Heart left ventricle (tissue), 16 donors: ENCODE measurements around the gene SMAD5. TPM values are rescaled to one million over a fixed set of nuclear protein-coding genes. Genes with fewer than 3 reads are reported as not detected.

ENCODE experiments used
- ATAC-seq, 4 donors: fragments of 200-7000 bp; cut with Tn5 transposase; one replicate each; pipeline ENCODE4 v1.9.1; 2020 to 2022; ENCODE audit warnings: moderate library complexity in 4 of 4, mild to moderate bottlenecking in 3 of 4, moderate number of reproducible peaks in 1 of 4
- DNase-seq, 5 donors: peaks; one replicate each; pipeline ENCODE4 v3.0.0-alpha.2; 2020
- H3K27ac ChIP-seq, 12 donors: fragments of 200-600 bp; sonication (generic) in 4 of 12; one replicate each; pipeline versions ENCODE4 v1.5.0 to v1.8.0; 2016 to 2022; ENCODE audit warnings: mild to moderate bottlenecking in 2 of 12
- H3K27me3 ChIP-seq, 9 donors: fragments of 200-600 bp; sonication (generic) in 2 of 9; one replicate each; pipeline versions ENCODE4 v1.5.1 to v1.8.0; 2016 to 2022; ENCODE audit warnings: mild to moderate bottlenecking in 3 of 9
- H3K36me3 ChIP-seq, 9 donors: fragments of 200-600 bp; sonication (generic) in 2 of 9; one replicate each; pipeline versions ENCODE4 v1.5.0 to v1.8.0; 2018 to 2022; ENCODE audit warnings: mild to moderate bottlenecking in 2 of 9
- H3K4me1 ChIP-seq, 12 donors: fragments of 200-600 bp; sonication (generic) in 4 of 12; one replicate each; pipeline versions ENCODE4 v1.5.0 to v1.8.0; 2016 to 2022; ENCODE audit warnings: mild to moderate bottlenecking in 3 of 12
- H3K4me3 ChIP-seq, 12 donors: fragments of 200-600 bp; sonication (generic) in 4 of 12; one replicate each; pipeline versions ENCODE4 v1.5.0 to v1.8.0; 2017 to 2022; ENCODE audit warnings: mild to moderate bottlenecking in 9 of 12, moderate library complexity in 4 of 12
- H3K9me3 ChIP-seq, 12 donors: fragments of 200-600 bp; sonication (generic) in 4 of 12; one replicate each; pipeline versions ENCODE4 v1.5.0 to v1.8.0; 2016 to 2022; ENCODE audit warnings: mild to moderate bottlenecking in 1 of 12
- POLR2A ChIP-seq, 2 donors: fragments of 450-650 bp; IDR thresholded peaks; one replicate each; pipeline ENCODE4 v1.6.1; 2017; ENCODE audit warnings: antibody characterized with exemption in 2 of 2, mild to moderate bottlenecking in 2 of 2, moderate library complexity in 2 of 2
- WGBS, 4 donors: extraction: QIAGEN DNeasy Blood & Tissue Kit in 2 of 4; methylation state at CpG; one replicate each; pipeline versions ENCODE4 v1.1.5 to v1.1.7; 2013 to 2018; 5-methylcytosine and 5-hydroxymethylcytosine counted together
- intact Hi-C, 10 donors: fragments of 100-400 bp; cut with DNase I; formaldehyde crosslinking; loops; one replicate each; pipeline versions ENCODE4 v1.11.1 to v1.14.2; 2022
- polyA plus RNA-seq, 2 donors: library from polyadenylated mRNA; stranded (reverse); fragments of 200-250 nt; gene quantifications; one replicate each; pipeline ENCODE4 v1.2.3, GENCODE V29; 2013
- total RNA-seq, 9 donors: library from RNA; depleted of rRNA in 2 of 9; stranded (reverse); fragments of >200 nt in 2 of 9; fragmentation: NEBNext Ultra II Directional in 3 of 9; extraction: Animal tissue kit (Norgen Biotek cat#: 25700) in 3 of 9; gene quantifications; one replicate each; pipeline versions ENCODE4 v1.1.0 to v1.2.4, GENCODE V29; 2016 to 2023
- TF ChIP-seq, protein P1 (sequence below), 12 donors: fragments of 200-600 bp; sonication (generic) in 4 of 12; IDR thresholded peaks; one replicate each; pipeline versions ENCODE4 v1.5.0 to v1.8.0; 2018 to 2022; ENCODE audit warnings: antibody characterized with exemption in 12 of 12, mild to moderate bottlenecking in 5 of 12
- donor health status: ischemic (EF 13 %, LVEDD 7.1; RV severe dilation, severe dysfunction).
- donor health status: healthy with polysubstance abuse.
- donor health status: DM: no; HTN: yes; CAD: no.
- donor health status: DM: no; HTN: no; CAD: no.
- donor health status: ischemic (EF 25% LVEDD 6.9; RV normal size, moderate dysfunction).
- donor health status: ischemic (EF 25% LVEDD 5.7; RV mildly dilated, moderate dysfunction).
- donor health status: healthy.
- donor health status: DM: yes; HTN: yes; CAD: no.
- donor health status: ischemic (EF 35%, LVEDD 5.7; RV mildly dilated, moderate dysfunction).
- donor health status: nonischemic (EF 11% LVEDD 7.7; RV severe dilation, severe dysfunction).
- donor health status: DM: yes; HTN: yes; CAD: no.
- donor health status: PGD.
- donor health status: ischemic (EF 29% LVEDD 5.4; RV normal size, mild dysfunction).
- donor health status: nonischemic (EF 23%, LVEDD 6.1; RV moderate dilation, normal function).

Gene SMAD5
- total and polyA plus RNA-seq, 11 donors, result 6.9 to 53.3 (median 35.7) TPM

DNA sequence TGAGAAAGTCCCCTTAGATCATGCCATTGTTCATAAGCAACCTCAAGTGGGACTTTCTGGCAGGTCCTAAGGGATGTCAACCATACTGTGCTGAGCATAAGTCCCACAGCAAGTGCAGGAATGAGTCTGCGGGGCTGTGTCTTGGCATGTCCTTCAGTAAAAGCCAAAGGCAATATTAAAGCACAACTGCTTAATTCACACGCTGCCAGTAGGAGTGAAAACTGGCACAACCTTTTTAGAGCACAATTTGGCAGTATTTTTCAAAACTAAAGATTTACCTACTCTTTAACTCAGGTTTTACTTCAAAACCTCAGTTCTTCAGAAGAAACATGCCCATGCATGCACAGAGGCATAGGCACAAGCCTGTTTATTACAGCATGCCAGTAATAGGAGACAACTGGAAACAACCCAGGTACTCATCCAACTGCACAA is 24.4 kb upstream of the SMAD5 start:
- TF ChIP-seq POLR2A (IDR thresholded peaks at IDR 0.05), result no peak
- H3K9me3 ChIP-seq, result no peaks in the 10 kb centered on the region
- intact Hi-C loops, result no loop called here
- H3K27ac ChIP-seq, result no peak overlapping the region
- H3K27me3 ChIP-seq, result no peaks in the 10 kb centered on the region
- ATAC-seq (no peak), DNase-seq (no peak)
- peaks cover 0 to 11% (median 0%) of the 10 kb centered on the region in 12 donors for H3K4me1 ChIP-seq
- WGBS, 4 donors, result 83 to 92% (median 89%) methylated on average over 2 of the region's 2 CpGs
- no peaks in the 10 kb centered on the region for H3K36me3 ChIP-seq
- H3K4me3 ChIP-seq, result no peak overlapping the region

DNA sequence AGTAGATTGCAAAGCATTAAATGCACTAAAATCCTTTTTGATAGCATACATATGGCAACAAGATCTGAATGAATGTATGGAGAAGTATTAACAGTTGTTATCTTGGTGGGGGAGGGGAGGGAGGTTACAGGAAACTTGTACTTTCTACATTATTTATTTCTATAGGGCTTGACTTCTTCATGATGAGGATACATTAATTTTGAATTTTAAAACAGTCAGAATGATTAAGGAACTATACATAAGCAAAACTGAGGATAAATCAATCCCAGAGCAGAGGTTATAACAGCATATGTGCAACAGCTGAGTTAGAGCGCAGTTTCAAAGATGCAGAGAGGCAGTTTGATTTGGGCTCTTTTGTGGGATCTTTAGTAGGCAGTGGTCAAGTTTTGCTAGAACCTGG is 23.9 kb upstream of the SMAD5 start:
- no peak overlapping the region for H3K27ac ChIP-seq
- H3K4me1 ChIP-seq, result peaks cover 0 to 9% (median 0%) of the 10 kb centered on the region in 12 donors
- no peaks in the 10 kb centered on the region for H3K9me3 ChIP-seq
- 95 to 97% (median 96%) methylated on average over 1 of the region's 1 CpG for WGBS, 4 donors
- intact Hi-C loops, result no loop called here
- DNase-seq, result no peak
- H3K27me3 ChIP-seq, result no peaks in the 10 kb centered on the region
- no peak overlapping the region for H3K4me3 ChIP-seq
- no peak for ATAC-seq
- no peaks in the 10 kb centered on the region for H3K36me3 ChIP-seq
- TF ChIP-seq POLR2A (IDR thresholded peaks at IDR 0.05), result no peak
- TF ChIP-seq, protein P1, sequence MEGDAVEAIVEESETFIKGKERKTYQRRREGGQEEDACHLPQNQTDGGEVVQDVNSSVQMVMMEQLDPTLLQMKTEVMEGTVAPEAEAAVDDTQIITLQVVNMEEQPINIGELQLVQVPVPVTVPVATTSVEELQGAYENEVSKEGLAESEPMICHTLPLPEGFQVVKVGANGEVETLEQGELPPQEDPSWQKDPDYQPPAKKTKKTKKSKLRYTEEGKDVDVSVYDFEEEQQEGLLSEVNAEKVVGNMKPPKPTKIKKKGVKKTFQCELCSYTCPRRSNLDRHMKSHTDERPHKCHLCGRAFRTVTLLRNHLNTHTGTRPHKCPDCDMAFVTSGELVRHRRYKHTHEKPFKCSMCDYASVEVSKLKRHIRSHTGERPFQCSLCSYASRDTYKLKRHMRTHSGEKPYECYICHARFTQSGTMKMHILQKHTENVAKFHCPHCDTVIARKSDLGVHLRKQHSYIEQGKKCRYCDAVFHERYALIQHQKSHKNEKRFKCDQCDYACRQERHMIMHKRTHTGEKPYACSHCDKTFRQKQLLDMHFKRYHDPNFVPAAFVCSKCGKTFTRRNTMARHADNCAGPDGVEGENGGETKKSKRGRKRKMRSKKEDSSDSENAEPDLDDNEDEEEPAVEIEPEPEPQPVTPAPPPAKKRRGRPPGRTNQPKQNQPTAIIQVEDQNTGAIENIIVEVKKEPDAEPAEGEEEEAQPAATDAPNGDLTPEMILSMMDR (IDR thresholded peaks at IDR 0.05), result no peak

DNA sequence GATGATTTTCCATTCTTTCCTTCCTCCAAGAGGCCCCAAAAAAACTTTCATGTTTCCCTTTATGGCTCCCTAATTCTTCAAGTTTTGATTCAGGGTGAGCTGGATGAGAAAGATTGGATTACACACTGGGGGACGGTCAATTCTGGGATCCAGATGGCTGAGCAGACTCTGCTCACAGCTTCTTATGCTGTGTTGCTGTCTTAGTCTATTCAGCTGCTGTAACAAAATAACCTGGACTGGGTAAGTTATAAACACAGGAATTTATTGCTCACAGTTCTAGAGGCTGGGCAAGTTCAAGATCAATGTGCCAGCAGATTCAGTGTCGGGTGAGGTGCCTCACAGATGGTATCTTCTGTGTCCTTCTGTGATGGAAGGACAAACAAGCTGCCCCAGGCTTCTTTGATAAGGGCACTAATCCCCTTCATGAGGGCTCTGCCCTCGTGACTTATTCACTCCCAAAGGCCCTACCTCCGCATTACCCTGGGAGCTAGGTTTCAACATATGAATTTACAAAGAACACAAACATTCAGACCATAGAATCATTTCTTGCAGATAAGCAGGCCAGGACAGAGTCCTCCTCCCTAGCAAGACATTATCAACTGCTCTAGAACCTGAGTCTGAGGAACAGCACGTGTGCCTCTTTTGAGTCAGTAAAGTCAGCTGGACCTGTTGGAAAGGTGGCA is 23.1 kb upstream of the SMAD5 start:
- 91 to 95% (median 94%) methylated on average over 4 to 5 of the region's 5 CpGs for WGBS, 4 donors
- TF ChIP-seq, protein P1 (IDR thresholded peaks at IDR 0.05), result no peak
- TF ChIP-seq POLR2A (IDR thresholded peaks at IDR 0.05), result no peak
- Histone ChIP-seq H3K27ac (no peak overlapping the region), H3K9me3 (no peaks in the 10 kb centered on the region), H3K36me3 (no peaks in the 10 kb centered on the region), H3K27me3 (no peaks in the 10 kb centered on the region), H3K4me1 (peaks cover 0 to 4% (median 0%) of the 10 kb centered on the region in 12 donors), H3K4me3 (no peak overlapping the region)
- intact Hi-C loops, result no loop called here
- ATAC-seq, result no peak
- DNase-seq, result no peak

DNA sequence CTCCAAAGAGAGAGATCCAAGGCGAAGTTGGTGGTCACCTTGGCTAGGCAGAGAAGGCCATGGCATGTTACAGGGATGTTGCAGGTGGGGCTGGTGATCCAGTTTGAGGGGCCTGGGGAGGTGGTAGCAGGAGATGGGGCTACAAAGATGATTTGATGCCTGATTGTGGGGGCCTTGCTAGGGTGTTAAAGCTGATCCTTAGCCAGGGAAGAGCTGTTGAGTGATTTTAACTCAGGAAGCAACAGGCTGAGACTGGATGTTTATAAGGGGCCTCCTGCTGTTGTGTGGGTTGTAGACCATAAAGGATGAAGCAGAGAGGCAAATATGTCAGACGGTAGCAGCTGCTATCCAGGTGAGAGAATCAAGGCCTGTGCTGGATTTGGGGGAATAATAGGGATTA is 19.0 kb upstream of the SMAD5 start:
- no peaks in the 10 kb centered on the region for H3K36me3 ChIP-seq
- no peaks in the 10 kb centered on the region for H3K4me1 ChIP-seq
- H3K27ac ChIP-seq, result no peak overlapping the region
- no peak for DNase-seq
- intact Hi-C loops, result no loop called here
- H3K9me3 ChIP-seq, result no peaks in the 10 kb centered on the region
- no peak for ATAC-seq
- H3K4me3 ChIP-seq, result no peak overlapping the region
- no peaks in the 10 kb centered on the region for H3K27me3 ChIP-seq
- TF ChIP-seq POLR2A (IDR thresholded peaks at IDR 0.05), result no peak
- TF ChIP-seq, protein P1 (IDR thresholded peaks at IDR 0.05), result no peak
- WGBS, 4 donors, result 90 to 100% (median 92%) methylated on average over 2 of the region's 2 CpGs
